Heart left ventricle (tissue), 16 donors: Measurements from ENCODE around the gene PLA2G7. TPM values are rescaled to one million over a fixed set of nuclear protein-coding genes. Genes with fewer than 3 reads are reported as not detected.

ENCODE experiments used
- ATAC-seq, 4 donors: fragments of 200-7000 bp; cut with Tn5 transposase; one replicate each; pipeline ENCODE4 v1.9.1; 2020 to 2022; ENCODE audit warnings: moderate library complexity in 4 of 4, mild to moderate bottlenecking in 3 of 4, moderate number of reproducible peaks in 1 of 4
- DNase-seq, 5 donors: peaks; one replicate each; pipeline ENCODE4 v3.0.0-alpha.2; 2020
- H3K27ac ChIP-seq, 12 donors: fragments of 200-600 bp; sonication (generic) in 4 of 12; one replicate each; pipeline versions ENCODE4 v1.5.0 to v1.8.0; 2016 to 2022; ENCODE audit warnings: mild to moderate bottlenecking in 2 of 12
- H3K27me3 ChIP-seq, 9 donors: fragments of 200-600 bp; sonication (generic) in 2 of 9; one replicate each; pipeline versions ENCODE4 v1.5.1 to v1.8.0; 2016 to 2022; ENCODE audit warnings: mild to moderate bottlenecking in 3 of 9
- H3K36me3 ChIP-seq, 9 donors: fragments of 200-600 bp; sonication (generic) in 2 of 9; one replicate each; pipeline versions ENCODE4 v1.5.0 to v1.8.0; 2018 to 2022; ENCODE audit warnings: mild to moderate bottlenecking in 2 of 9
- H3K4me1 ChIP-seq, 12 donors: fragments of 200-600 bp; sonication (generic) in 4 of 12; one replicate each; pipeline versions ENCODE4 v1.5.0 to v1.8.0; 2016 to 2022; ENCODE audit warnings: mild to moderate bottlenecking in 3 of 12
- H3K4me3 ChIP-seq, 12 donors: fragments of 200-600 bp; sonication (generic) in 4 of 12; one replicate each; pipeline versions ENCODE4 v1.5.0 to v1.8.0; 2017 to 2022; ENCODE audit warnings: mild to moderate bottlenecking in 9 of 12, moderate library complexity in 4 of 12
- H3K9me3 ChIP-seq, 12 donors: fragments of 200-600 bp; sonication (generic) in 4 of 12; one replicate each; pipeline versions ENCODE4 v1.5.0 to v1.8.0; 2016 to 2022; ENCODE audit warnings: mild to moderate bottlenecking in 1 of 12
- POLR2A ChIP-seq, 2 donors: fragments of 450-650 bp; IDR thresholded peaks; one replicate each; pipeline ENCODE4 v1.6.1; 2017; ENCODE audit warnings: antibody characterized with exemption in 2 of 2, mild to moderate bottlenecking in 2 of 2, moderate library complexity in 2 of 2
- WGBS, 4 donors: extraction: QIAGEN DNeasy Blood & Tissue Kit in 2 of 4; methylation state at CpG; one replicate each; pipeline versions ENCODE4 v1.1.5 to v1.1.7; 2013 to 2018; 5-methylcytosine and 5-hydroxymethylcytosine counted together
- intact Hi-C, 10 donors: fragments of 100-400 bp; cut with DNase I; formaldehyde crosslinking; loops; one replicate each; pipeline versions ENCODE4 v1.11.1 to v1.14.2; 2022
- polyA plus RNA-seq, 2 donors: library from polyadenylated mRNA; stranded (reverse); fragments of 200-250 nt; gene quantifications; one replicate each; pipeline ENCODE4 v1.2.3, GENCODE V29; 2013
- total RNA-seq, 9 donors: library from RNA; depleted of rRNA in 2 of 9; stranded (reverse); fragments of >200 nt in 2 of 9; fragmentation: NEBNext Ultra II Directional in 3 of 9; extraction: Animal tissue kit (Norgen Biotek cat#: 25700) in 3 of 9; gene quantifications; one replicate each; pipeline versions ENCODE4 v1.1.0 to v1.2.4, GENCODE V29; 2016 to 2023
- TF ChIP-seq, protein P1 (sequence below), 12 donors: fragments of 200-600 bp; sonication (generic) in 4 of 12; IDR thresholded peaks; one replicate each; pipeline versions ENCODE4 v1.5.0 to v1.8.0; 2018 to 2022; ENCODE audit warnings: antibody characterized with exemption in 12 of 12, mild to moderate bottlenecking in 5 of 12
- donor health status: ischemic (EF 13 %, LVEDD 7.1; RV severe dilation, severe dysfunction).
- donor health status: healthy with polysubstance abuse.
- donor health status: DM: no; HTN: yes; CAD: no.
- donor health status: DM: no; HTN: no; CAD: no.
- donor health status: ischemic (EF 25% LVEDD 6.9; RV normal size, moderate dysfunction).
- donor health status: ischemic (EF 25% LVEDD 5.7; RV mildly dilated, moderate dysfunction).
- donor health status: healthy.
- donor health status: DM: yes; HTN: yes; CAD: no.
- donor health status: ischemic (EF 35%, LVEDD 5.7; RV mildly dilated, moderate dysfunction).
- donor health status: nonischemic (EF 11% LVEDD 7.7; RV severe dilation, severe dysfunction).
- donor health status: DM: yes; HTN: yes; CAD: no.
- donor health status: PGD.
- donor health status: ischemic (EF 29% LVEDD 5.4; RV normal size, mild dysfunction).
- donor health status: nonischemic (EF 23%, LVEDD 6.1; RV moderate dilation, normal function).

PLA2G7 gene
- total and polyA plus RNA-seq, 11 donors = 0.19 to 10.8 (median 0.49) TPM; not detected in 3

DNA sequence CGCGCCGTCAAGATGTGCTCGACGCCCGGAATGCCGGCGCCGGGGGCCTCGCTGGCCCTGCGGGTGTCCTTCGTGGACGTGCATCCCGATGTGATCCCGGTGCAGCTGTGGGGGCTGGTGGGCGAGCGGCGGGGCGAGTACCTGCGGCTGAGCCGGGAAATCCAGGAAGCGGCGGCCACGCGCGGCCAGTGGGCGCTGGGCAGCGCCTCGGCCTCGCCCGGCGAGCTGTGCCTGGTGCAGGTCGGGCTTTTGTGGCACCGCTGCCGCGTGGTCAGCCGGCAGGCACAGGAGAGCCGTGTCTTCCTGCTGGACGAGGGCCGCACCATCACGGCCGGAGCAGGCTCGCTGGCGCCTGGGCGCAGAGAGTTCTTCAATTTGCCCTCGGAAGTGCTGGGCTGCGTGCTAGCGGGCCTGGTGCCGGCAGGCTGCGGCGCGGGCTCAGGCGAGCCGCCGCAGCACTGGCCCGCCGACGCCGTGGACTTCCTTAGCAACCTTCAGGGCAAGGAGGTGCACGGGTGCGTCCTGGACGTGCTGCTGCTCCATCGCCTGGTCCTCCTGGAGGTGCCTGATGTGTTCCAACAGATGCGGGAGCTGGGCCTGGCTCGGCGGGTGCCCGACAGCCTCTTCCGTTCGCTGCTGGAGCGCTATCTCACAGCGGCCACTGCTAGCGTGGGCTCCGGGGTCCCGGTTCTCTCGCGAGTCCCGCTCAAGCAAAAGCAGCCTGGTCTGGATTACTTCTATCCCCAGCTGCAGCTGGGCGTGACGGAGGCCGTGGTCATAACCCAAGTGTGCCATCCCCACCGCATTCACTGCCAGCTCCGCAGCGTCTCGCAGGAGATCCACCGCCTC, 46.8 kb downstream of the PLA2G7 start:
- 91 to 95% (median 94%) methylated on average over 44 to 85 of the region's 85 CpGs for WGBS, 4 donors
- Histone ChIP-seq H3K36me3 (no peaks in the 10 kb centered on the region), H3K4me1 (no peaks in the 10 kb centered on the region), H3K4me3 (no peak overlapping the region), H3K27me3 (no peaks in the 10 kb centered on the region), H3K27ac (no peak overlapping the region), H3K9me3 (no peaks in the 10 kb centered on the region)
- DNase-seq (peak in 1 of 5 donors; percentile 49), ATAC-seq (peak in 1 of 4 donors; percentile 33)
- TF ChIP-seq POLR2A (IDR thresholded peaks at IDR 0.05) = no peak
- TF ChIP-seq, protein P1, sequence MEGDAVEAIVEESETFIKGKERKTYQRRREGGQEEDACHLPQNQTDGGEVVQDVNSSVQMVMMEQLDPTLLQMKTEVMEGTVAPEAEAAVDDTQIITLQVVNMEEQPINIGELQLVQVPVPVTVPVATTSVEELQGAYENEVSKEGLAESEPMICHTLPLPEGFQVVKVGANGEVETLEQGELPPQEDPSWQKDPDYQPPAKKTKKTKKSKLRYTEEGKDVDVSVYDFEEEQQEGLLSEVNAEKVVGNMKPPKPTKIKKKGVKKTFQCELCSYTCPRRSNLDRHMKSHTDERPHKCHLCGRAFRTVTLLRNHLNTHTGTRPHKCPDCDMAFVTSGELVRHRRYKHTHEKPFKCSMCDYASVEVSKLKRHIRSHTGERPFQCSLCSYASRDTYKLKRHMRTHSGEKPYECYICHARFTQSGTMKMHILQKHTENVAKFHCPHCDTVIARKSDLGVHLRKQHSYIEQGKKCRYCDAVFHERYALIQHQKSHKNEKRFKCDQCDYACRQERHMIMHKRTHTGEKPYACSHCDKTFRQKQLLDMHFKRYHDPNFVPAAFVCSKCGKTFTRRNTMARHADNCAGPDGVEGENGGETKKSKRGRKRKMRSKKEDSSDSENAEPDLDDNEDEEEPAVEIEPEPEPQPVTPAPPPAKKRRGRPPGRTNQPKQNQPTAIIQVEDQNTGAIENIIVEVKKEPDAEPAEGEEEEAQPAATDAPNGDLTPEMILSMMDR (IDR thresholded peaks at IDR 0.05) = no peak
- intact Hi-C loops = no loop called here

DNA sequence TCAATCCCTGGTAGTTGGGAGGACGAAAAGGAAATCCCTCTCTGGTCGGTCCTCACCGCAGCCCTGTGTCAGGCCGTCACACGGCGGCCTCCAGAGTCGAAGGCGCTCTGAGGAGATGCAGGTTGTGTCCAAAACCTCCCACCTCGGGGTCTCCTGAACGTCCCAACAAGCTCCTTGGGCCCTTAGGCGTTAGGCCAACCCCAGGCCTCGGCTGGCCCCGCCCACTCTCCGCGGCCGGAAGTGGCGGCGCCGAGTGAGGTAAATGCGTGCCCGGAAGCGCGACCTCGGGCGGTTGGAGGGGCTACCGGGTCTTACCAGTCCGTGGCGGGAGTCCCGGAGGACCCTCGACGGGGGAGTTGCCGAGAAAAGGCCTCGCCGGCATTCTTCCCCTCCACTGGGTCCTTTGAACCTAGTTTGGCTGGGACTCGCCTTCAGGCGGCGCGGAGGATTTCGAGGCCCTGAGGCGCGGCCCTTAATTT, 47.5 kb downstream of the PLA2G7 start, which contains the start of gene TDRD6:
Gene TDRD6 (plus strand): TSS at position 267 of the 479 bp plus-strand sequence. CDS start 244 bp downstream, outside the sequence.
- Histone ChIP-seq H3K4me3 (no peak within 1 kb of the TSS), H3K36me3 (no peaks in the 10 kb centered on the region), H3K4me1 (no peaks in the 10 kb centered on the region), H3K27ac (no peak within 1 kb of the TSS), H3K9me3 (no peaks in the 10 kb centered on the region), H3K27me3 (no peaks in the 10 kb centered on the region)
- ATAC-seq (no peak), DNase-seq (peak in 1 of 5 donors; percentile 59)
- WGBS, 4 donors = 86 to 94% (median 92%) methylated on average over 22 to 41 of the region's 41 CpGs
- no peak for TF ChIP-seq POLR2A (IDR thresholded peaks at IDR 0.05)
- TF ChIP-seq, protein P1 (IDR thresholded peaks at IDR 0.05) = no peak
- intact Hi-C loops = no loop called here

DNA sequence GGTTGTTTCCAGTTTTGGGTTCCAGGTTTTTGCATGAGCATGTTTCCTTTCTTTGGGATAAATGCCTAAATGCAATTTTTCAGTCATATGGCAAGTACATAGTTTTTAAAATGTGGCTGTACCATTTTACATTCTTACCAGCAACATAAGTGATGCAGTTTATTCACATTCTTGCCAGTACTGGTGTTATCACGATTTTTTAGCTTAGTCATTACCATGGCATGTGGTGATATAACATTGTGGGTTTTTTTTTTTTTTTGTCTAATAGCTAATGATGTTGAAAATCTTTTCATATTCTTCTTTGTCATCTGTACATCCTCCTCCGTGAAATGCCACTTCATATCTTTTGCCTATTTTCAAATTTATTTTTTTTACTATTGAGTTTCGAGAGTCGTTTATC, 50.4 kb downstream of the PLA2G7 start:
- 68 to 76% (median 72%) methylated on average over 4 of the region's 4 CpGs for WGBS, 4 donors
- ATAC-seq (no peak), DNase-seq (no peak)
- H3K4me3 ChIP-seq = no peak overlapping the region
- no peaks in the 10 kb centered on the region for H3K9me3 ChIP-seq
- no peaks in the 10 kb centered on the region for H3K4me1 ChIP-seq
- no peak for TF ChIP-seq POLR2A (IDR thresholded peaks at IDR 0.05)
- TF ChIP-seq, protein P1 (IDR thresholded peaks at IDR 0.05) = no peak
- H3K36me3 ChIP-seq = no peaks in the 10 kb centered on the region
- no peaks in the 10 kb centered on the region for H3K27me3 ChIP-seq
- intact Hi-C loops = no loop called here
- no peak overlapping the region for H3K27ac ChIP-seq

DNA sequence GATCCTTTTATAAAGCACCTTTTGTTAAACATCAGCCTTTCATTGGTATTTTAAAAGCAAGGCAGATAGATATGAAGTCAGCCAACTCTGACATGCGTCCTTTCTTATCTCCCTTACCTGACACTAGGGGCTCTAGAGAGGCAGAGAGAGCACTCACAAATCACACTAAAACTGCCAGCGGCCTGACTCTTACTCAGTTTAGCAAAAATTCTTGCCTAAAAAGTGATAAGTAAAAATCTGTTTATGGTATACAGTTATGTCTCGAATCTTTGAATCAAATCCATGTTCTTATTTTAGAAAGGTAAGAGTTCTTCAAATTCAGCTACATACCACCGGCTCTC, 57.9 kb downstream of the PLA2G7 start:
- TF ChIP-seq POLR2A (IDR thresholded peaks at IDR 0.05) = no peak
- TF ChIP-seq, protein P1 (IDR thresholded peaks at IDR 0.05) = peak in 3 of 12 donors; percentile 6 to 26 (median 8)
- Histone ChIP-seq H3K9me3 (no peaks in the 10 kb centered on the region), H3K27me3 (no peaks in the 10 kb centered on the region), H3K27ac (no peak overlapping the region), H3K4me1 (no peaks in the 10 kb centered on the region), H3K4me3 (no peak overlapping the region), H3K36me3 (peaks cover 0 to 53% (median 25%) of the 10 kb centered on the region in 9 donors)
- intact Hi-C loops = no loop called here
- DNase-seq = no peak
- no peak for ATAC-seq
- WGBS, 4 donors = 63 to 73% (median 69%) methylated on average over 4 of the region's 4 CpGs
